SK-N-MC (cell line): ENCODE results near the gene TMEM273.

Source experiments
- EZH2 ChIP-seq: fragments of 200-600 bp; sonication (generic); IDR thresholded peaks from one replicate; pipeline ENCODE4 v1.6.1; 2017; ENCODE audit warnings: antibody characterized with exemption
- FOXP2 ChIP-seq: optimal IDR thresholded peaks from 2 replicates; pipeline ENCODE3; 2011; ENCODE audit warnings: mild to moderate bottlenecking, moderate library complexity; ENCODE audit not compliant: insufficient read depth; ENCODE audit errors: extremely low read length, control extremely low read depth

DNA sequence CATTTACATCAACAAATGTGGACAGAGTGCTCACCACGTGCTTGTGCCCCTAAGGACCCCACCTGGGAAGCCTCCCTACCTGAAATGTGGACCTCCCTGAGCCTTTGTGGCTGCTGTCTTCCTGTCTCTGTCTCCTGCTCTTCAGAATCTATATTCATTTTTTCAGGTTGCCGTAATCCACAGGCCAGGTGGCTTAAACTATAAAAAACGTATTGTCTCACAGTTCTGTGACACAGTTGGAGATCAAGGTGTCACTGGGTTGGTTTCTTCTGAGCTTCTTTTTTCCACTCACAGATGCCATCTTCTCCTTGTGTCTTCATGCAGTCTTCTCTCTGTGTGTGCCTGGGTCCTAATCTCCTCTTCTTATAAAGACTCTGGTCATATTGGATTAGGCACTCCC lies 67.3 kb downstream of the TMEM273 start:
- TF ChIP-seq EZH2 (no peak), FOXP2 (no peak)
